HT-29 (cell line): ENCODE measurements around the gene TRABD2B. TPM values are rescaled to one million over a fixed set of nuclear protein-coding genes. Genes with fewer than 3 reads are reported as not detected.

Source experiments
- DNase-seq: peaks from one replicate; pipeline ENCODE4 v3.0.0-alpha.2; 2015; ENCODE audit warnings: low spot score
- total RNA-seq: library from RNA; depleted of rRNA; stranded (reverse); fragments of >200 nt; shearing (Covaris generic); gene quantifications from 2 replicates; pipeline ENCODE4 v1.2.3, GENCODE V29; 2014

Gene TRABD2B
- total RNA-seq, 1 experiment from 2014 or later, result 0.05 TPM

- no peak for DNase-seq
Observed at GRCh38 chr1:47779613-47780012, 217.6 kb downstream of the TRABD2B start.

DNA sequence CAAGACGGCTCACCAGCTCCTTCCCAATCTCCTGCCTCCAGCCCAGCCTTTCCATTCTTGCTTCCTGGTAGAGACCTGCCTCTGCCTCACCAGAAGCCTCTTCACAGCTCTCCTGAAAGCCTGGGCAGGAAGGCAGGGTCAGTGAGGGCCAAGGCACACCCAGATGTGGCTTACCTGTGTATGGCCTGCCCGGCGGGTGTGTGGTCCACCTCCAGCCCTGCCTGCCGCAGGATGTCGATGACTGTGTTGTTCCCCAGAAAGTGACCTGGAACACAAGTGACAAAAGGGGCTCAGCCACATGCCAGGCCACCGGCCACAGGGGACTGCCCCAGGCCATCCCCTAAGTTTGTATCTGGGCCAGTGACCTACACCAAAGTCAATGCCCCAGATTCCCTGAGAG lies 218.9 kb downstream of the TRABD2B start:
- no peak for DNase-seq

GRCh38 chr1:47777322-47777721 lies 219.9 kb downstream of the TRABD2B start:
- no peak for DNase-seq

GRCh38 chr1:47776667-47777131 lies 220.5 kb downstream of the TRABD2B start:
- no peak for DNase-seq

DNA sequence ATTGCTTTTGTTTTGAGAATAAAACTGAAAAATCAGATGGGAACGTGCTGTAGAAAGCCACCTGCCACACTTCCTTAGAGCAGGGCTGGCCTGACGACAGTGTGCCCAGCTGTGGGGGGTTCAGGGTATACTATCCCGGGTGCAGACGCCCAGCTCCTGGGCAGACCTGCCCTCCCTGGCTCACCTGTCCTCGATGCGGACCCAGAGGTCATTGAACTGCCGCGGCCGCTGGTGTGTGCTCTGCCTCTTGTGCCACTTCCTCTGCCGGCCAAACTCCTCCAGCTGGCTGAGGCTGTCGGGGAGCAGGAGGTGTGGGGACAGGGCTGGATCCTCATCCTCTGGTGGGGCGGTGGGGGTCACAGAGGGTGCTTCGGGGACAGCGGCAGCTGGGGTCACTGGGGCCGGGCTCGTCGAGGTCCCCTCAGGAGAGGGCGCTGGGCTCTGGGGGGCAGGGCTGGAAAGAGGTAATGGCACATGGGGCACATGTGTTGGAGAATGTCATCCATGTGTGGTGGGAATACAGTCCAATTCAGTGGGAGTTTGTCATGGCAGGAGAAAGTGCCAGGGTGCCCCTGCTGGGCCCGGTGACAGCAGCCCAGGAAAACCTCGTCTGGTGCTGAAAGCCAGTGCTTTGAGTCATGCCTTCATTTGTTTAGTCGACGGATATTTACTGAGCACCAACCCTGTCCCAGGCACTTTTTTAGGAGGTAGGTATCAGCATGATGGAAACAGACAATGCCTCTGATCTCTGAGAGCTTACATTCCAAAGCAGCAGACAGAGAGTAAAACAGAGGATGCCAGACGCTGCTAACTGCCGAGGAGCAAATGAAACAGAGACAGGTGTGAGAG lies 222.0 kb downstream of the TRABD2B start:
- DNase-seq, result no peak

DNA sequence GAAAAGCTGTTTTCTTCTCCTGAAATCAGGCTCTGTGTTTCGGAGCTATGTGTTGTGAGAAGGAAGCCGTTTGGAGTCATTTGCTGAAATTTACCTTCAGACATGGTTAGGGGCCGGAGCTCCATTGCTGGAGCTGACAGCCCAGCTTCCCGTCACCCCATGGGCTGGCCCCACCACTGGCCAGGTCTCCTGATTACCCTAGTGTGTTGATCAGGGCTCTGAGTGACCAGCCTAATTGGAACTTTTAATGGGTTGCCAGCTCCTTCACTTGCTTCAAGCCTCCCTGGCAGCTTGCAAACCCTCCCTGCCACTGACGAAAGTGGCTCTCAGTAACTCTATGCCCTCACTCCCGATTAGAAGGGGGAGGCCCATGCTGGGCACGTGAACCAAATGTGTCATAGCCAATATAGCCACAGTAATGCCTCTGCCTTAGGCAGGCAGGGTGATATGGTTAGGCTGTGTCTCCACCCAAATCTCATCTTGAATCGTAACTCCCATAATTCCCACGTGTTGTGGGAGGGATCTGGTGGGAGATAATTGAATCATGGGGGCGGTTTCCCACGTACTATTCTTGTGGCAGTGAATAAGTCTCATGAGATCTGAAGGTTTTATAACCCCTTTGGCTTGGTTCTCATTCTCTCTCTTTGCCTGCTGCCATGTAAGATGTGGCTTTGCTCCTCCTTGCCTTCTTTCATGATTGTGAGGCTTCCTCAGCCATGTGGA lies 224.1 kb downstream of the TRABD2B start:
- no peak for DNase-seq

DNA sequence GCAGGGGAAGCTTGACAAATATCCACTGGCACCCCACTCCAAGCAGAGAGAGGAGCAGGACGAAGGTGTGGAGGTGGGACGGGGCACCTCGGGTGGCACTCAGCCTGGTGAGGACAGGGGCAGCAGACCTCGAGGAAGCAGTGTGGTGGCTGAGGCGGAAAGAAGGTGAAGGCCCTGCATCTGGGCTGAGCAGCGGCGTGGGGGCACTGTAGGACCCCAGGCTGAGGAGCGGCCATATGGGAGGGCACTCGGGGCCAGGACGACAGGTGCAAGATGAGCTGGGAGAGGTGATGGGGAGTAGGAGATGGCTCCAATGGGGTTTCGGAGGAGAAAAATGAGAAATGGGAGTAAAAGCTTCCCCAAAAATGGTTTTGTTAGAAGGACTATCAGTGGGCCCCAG lies 224.9 kb downstream of the TRABD2B start:
- no peak for DNase-seq

- DNase-seq, result no peak
Observed at GRCh38 chr1:47771751-47772150, 225.4 kb downstream of the TRABD2B start.

- no peak for DNase-seq
Observed at GRCh38 chr1:47769983-47770382, 227.2 kb downstream of the TRABD2B start.

- DNase-seq, result no peak
Observed at GRCh38 chr1:47769295-47769694, 227.9 kb downstream of the TRABD2B start.

DNA sequence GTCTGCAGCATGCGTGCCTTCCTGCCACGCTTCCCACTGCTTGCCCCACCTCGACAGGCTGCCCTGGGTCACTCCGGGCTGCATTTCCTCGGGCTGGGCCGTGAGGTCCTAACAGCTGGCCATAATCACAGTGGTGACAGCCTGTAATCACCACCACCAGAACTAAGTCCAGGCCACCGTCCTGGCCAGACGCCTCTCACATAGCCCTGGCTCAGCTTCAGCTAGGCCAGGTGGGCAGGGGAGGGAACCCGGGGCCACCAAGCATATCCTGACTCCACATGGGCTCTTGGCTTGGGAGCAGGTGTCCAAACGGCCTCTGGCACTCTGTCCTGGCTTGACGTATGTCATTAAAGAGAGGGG lies 229.5 kb downstream of the TRABD2B start:
- no peak for DNase-seq

DNA sequence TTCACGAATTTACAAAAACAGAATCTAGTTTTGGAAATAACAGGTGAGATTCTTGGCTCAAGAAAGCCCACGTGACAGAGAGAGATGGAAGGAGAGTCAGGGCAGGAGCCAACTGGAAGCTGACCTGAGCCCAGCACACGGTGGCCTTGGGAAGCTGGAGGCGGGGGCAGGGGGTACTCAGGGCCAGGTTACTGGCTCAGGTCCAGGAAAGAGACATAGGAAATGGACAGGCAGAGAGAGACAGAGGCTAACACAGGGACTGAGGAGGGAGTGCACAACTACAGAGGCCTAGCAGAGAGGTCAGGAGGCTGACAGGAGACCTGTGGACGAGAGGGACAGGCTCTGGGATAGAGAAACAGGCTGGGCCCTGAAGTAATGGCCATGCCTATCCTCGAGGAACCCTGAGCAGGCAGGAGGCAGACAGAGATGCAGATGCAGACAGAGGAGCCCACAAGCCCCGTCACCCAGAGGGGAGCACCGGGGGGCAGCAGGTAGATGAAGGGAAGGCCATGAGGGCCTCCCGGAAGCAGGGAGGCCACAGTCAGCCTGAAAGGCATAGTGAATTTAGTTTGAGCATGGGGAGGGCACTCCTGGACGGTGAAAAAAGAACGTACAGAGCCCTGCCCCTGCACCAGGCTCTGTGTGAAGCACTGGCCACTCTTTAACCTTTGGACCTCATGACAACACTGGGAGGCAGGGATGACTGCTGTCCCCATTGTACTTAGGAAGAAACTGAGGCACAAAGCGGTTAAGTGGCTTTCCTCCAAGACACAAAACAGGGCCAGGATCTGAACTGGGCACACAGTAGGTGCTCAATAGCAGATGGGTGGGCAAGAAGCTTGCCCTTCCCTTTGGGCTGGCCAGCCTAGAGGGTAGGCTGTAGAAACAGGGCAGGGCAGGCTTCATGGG lies 230.1 kb downstream of the TRABD2B start:
- no peak for DNase-seq

- no peak for DNase-seq
Observed at GRCh38 chr1:47765742-47766485, 231.3 kb downstream of the TRABD2B start.

GRCh38 chr1:47765236-47765635 lies 231.9 kb downstream of the TRABD2B start:
- DNase-seq, result no peak

DNA sequence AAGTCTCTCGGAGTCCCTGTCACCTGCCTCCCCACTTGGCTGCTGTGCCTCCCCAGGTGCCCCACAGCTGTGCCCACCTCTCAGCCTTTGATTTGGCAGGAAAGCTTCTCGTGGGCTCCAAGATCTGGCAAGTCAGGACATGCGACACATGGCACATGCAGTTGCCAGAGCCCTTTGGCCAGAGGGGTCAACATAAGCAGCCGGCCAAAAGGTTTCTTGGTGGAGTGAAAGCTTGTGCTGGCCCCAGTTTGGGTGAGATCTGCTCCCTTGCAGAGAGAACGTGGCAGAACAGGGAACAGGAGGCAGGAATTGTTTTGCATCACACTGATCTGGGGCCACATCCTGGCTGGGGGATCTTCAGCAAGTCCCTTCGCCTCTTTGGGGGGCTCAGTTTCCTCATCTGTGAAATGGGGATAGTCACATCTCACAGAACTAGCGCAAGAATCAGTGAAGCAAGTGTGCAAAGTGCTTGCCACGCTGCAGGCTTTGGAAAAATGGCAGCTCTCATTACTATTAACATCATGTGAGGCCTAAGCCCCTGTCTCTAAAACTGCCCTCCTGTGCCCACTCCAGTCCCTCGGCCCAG lies 232.6 kb downstream of the TRABD2B start:
- DNase-seq, result no peak

GRCh38 chr1:47763591-47764171 lies 233.5 kb downstream of the TRABD2B start:
- DNase-seq, result no peak

DNA sequence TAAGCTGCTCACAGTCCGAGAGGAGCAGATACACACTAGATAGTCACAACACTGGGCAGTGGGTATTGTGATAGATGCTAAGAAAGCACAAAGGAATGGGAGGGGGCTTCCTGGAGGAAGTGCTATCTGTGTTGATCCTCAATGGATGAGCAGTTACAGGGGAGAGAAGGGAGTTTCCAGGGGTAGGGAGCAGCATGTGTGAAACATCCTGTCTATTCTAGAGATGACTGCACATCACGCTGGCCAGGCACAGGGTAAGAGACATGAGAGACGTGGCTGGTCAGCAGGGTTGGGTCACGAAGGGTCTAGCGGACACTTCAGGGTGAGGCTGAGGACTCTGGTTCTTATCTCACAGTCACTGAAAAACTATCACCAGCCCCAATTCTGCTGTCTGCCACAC lies 235.2 kb downstream of the TRABD2B start:
- no peak for DNase-seq

- no peak for DNase-seq
Observed at GRCh38 chr1:47761201-47761930, 235.8 kb downstream of the TRABD2B start.

GRCh38 chr1:47759936-47760629 lies 237.1 kb downstream of the TRABD2B start:
- no peak for DNase-seq
